ENCODE data around the gene ZFAND3.

The ZFAND3 gene

GRCh38 chr6:37897818-37898515 is 78.4 kb downstream of the ZFAND3 start:
- no peak for DNase-seq

GRCh38 chr6:37903351-37904340 is 84.1 kb downstream of the ZFAND3 start:
- DNase-seq = no peak

GRCh38 chr6:37904590-37904989 is 85.1 kb downstream of the ZFAND3 start:
- no peak for DNase-seq

- no peak for DNase-seq
Observed at GRCh38 chr6:37906121-37906520, 86.6 kb downstream of the ZFAND3 start.

GRCh38 chr6:37910998-37911397 is 91.5 kb downstream of the ZFAND3 start:
- no peak for DNase-seq

- DNase-seq = no peak
Observed at GRCh38 chr6:37913210-37913609, 93.7 kb downstream of the ZFAND3 start.

GRCh38 chr6:37915463-37915862 is 95.9 kb downstream of the ZFAND3 start:
- DNase-seq = no peak

GRCh38 chr6:37916149-37916548 is 96.6 kb downstream of the ZFAND3 start:
- no peak for DNase-seq

- DNase-seq = no peak
Observed at GRCh38 chr6:37916675-37917074, 97.1 kb downstream of the ZFAND3 start.

- DNase-seq = no peak
Observed at GRCh38 chr6:37917566-37917965, 98.0 kb downstream of the ZFAND3 start.

GRCh38 chr6:37919417-37920157 is 100.1 kb downstream of the ZFAND3 start:
- no peak for DNase-seq

- DNase-seq = peak; percentile 44
Observed at GRCh38 chr6:37920667-37921066, 101.1 kb downstream of the ZFAND3 start.

- DNase-seq = no peak
Observed at GRCh38 chr6:37922563-37922962, 103.0 kb downstream of the ZFAND3 start.

- no peak for DNase-seq
Observed at GRCh38 chr6:37923514-37923913, 104.0 kb downstream of the ZFAND3 start.

GRCh38 chr6:37926661-37927060 is 107.1 kb downstream of the ZFAND3 start:
- DNase-seq = no peak

GRCh38 chr6:37928217-37928616 is 108.7 kb downstream of the ZFAND3 start:
- no peak for DNase-seq

GRCh38 chr6:37930288-37930971 is 110.9 kb downstream of the ZFAND3 start:
- no peak for DNase-seq

- DNase-seq = no peak
Observed at GRCh38 chr6:37931066-37931465, 111.5 kb downstream of the ZFAND3 start.

- no peak for DNase-seq
Observed at GRCh38 chr6:37934276-37934675, 114.7 kb downstream of the ZFAND3 start.

- DNase-seq = no peak
Observed at GRCh38 chr6:37936150-37936549, 116.6 kb downstream of the ZFAND3 start.

GRCh38 chr6:37936906-37937305 is 117.4 kb downstream of the ZFAND3 start:
- no peak for DNase-seq

GRCh38 chr6:37938909-37939308 is 119.4 kb downstream of the ZFAND3 start:
- no peak for DNase-seq
